Stimulated activated CD4-positive, alpha-beta T cell treated with anti-CD3 and anti-CD28 coated beads, Interleukin-4, amount 100 ng/mL, for 4 hours (primary cell): Measurements from ENCODE around the gene CDNF.
"Not testable (repeated sequence)": the region's sequence is repeated elsewhere in the genome, so short reads cannot be mapped to it uniquely, and the experiment has no call there.

ENCODE experiments used
- DNase-seq, 2 experiments: peaks; one replicate each; pipeline ENCODE4 v3.0.0-alpha.2; 2020

Gene CDNF

GRCh38 chr10:14838582-14839304 lies 906 bp upstream of the CDNF start:
- DNase-seq = peak; percentile 4 to 17

GRCh38 chr10:14837003-14837756 lies 657 bp downstream of the CDNF start:
- no peak for DNase-seq

- DNase-seq = no peak
These were observed 1.6 kb downstream of the CDNF start for GRCh38 chr10:14836208-14836607.

GRCh38 chr10:14833106-14833505 lies 4.7 kb downstream of the CDNF start:
- no peak for DNase-seq

- no peak for DNase-seq
These were observed 11.6 kb downstream of the CDNF start for GRCh38 chr10:14826076-14826829.

- no peak for DNase-seq
These were observed 13.9 kb downstream of the CDNF start for GRCh38 chr10:14823966-14824365.

- peak; percentile 10 to 28 for DNase-seq
These were observed 14.7 kb downstream of the CDNF start for GRCh38 chr10:14822879-14823755.

GRCh38 chr10:14821635-14822375 lies 16.0 kb downstream of the CDNF start:
- no peak for DNase-seq

GRCh38 chr10:14820775-14821154 lies 17.1 kb downstream of the CDNF start:
- no peak for DNase-seq

- no peak for DNase-seq
These were observed 17.6 kb downstream of the CDNF start for GRCh38 chr10:14820010-14820774.

- not testable (repeated sequence) for DNase-seq
These were observed 21.1 kb downstream of the CDNF start for GRCh38 chr10:14816717-14817116.

GRCh38 chr10:14815681-14816080 lies 22.2 kb downstream of the CDNF start:
- DNase-seq = no peak

- DNase-seq = no peak
These were observed 25.6 kb downstream of the CDNF start for GRCh38 chr10:14812271-14812670.

GRCh38 chr10:14810969-14811953 lies 26.6 kb downstream of the CDNF start:
- DNase-seq = no peak

- DNase-seq = no peak
These were observed 31.5 kb downstream of the CDNF start for GRCh38 chr10:14806318-14806717.

- DNase-seq = no peak
These were observed 34.0 kb downstream of the CDNF start for GRCh38 chr10:14803827-14804226.

GRCh38 chr10:14801723-14802122 lies 36.1 kb downstream of the CDNF start:
- DNase-seq = no peak

GRCh38 chr10:14800397-14800796 lies 37.4 kb downstream of the CDNF start:
- DNase-seq = no peak

- DNase-seq = no peak
These were observed 39.2 kb downstream of the CDNF start for GRCh38 chr10:14798636-14799035.

- DNase-seq = no peak
These were observed 49.9 kb downstream of the CDNF start for GRCh38 chr10:14787938-14788337.
